IMR-90 (cell line): ENCODE results near the gene CCSER1. TPM values are rescaled to one million over a fixed set of nuclear protein-coding genes. Genes with fewer than 3 reads are reported as not detected.

ENCODE experiments used
- ATAC-seq: fragments of 200-7000 bp; cut with Tn5 transposase; 2 replicates; pipeline ENCODE4 v1.9.1; 2020; ENCODE audit warnings: low read depth, mild to moderate bottlenecking, moderate library complexity
- BruUV-seq: library from RNA; stranded (reverse); fragments of 400-500 nt; replicated peaks from 2 replicates; lab custom pipeline; 2021; lab: Mats Ljungman, UMichigan
- CTCF ChIA-PET: fragments of 300-600 bp; formaldehyde crosslinking; extraction: SDS; loops from one replicate; lab custom pipeline; 2021; ENCODE audit warnings: antibody characterized with exemption; lab: Yijun Ruan, JAX
- POLR2A ChIA-PET: fragments of 300-600 bp; sonication (Branson Sonifier 250); formaldehyde crosslinking; loops from one replicate; lab custom pipeline; 2022; ENCODE audit warnings: antibody characterized with exemption; ENCODE audit not compliant: unreplicated experiment; lab: Charles Lee
- DNase-seq: peaks from one replicate; pipeline ENCODE4 v3.0.0; 2013
- H2AFZ ChIP-seq: replicated peaks from 2 replicates; pipeline ENCODE3; 2013; ENCODE audit warnings: low read length, mild to moderate bottlenecking; ENCODE audit not compliant: poor library complexity
- H2AK5ac ChIP-seq: 2 replicates; pipeline ENCODE4 v1.6.1; 2013; ENCODE audit warnings: low read depth, low read length, inconsistent platforms
- H2AK9ac ChIP-seq: replicated peaks from 2 replicates; pipeline ENCODE3; 2013; ENCODE audit warnings: mild to moderate bottlenecking, low read depth, low read length, moderate library complexity; ENCODE audit not compliant: poor library complexity
- H2BK120ac ChIP-seq: 2 replicates; pipeline ENCODE4 v1.6.1; 2013; ENCODE audit warnings: low read depth, low read length, inconsistent platforms
- H2BK15ac ChIP-seq: 3 replicates; pipeline ENCODE4 v1.6.1; 2013; ENCODE audit warnings: low read depth, low read length, inconsistent platforms
- H2BK20ac ChIP-seq: 2 replicates; pipeline ENCODE4 v1.6.1; 2013; ENCODE audit warnings: low read depth, mild to moderate bottlenecking, inconsistent platforms, low read length, moderate library complexity
- H2BK5ac ChIP-seq: 2 replicates; pipeline ENCODE4 v1.6.1; 2013; ENCODE audit warnings: mild to moderate bottlenecking, low read depth, low read length, inconsistent platforms; ENCODE audit not compliant: poor library complexity, severe bottlenecking
- H3K14ac ChIP-seq: replicated peaks from 2 replicates; pipeline ENCODE4 v1.6.1; 2013; ENCODE audit warnings: low read depth, low read length, inconsistent platforms
- H3K18ac ChIP-seq: 2 replicates; pipeline ENCODE4 v1.6.1; 2013; ENCODE audit warnings: low read depth, low read length, control low read depth
- H3K23ac ChIP-seq: 2 replicates; pipeline ENCODE4 v1.6.1; 2013; ENCODE audit warnings: low read depth, low read length, inconsistent platforms
- H3K27ac ChIP-seq: 2 replicates; pipeline ENCODE4 v1.5.1; 2013; ENCODE audit warnings: mild to moderate bottlenecking, control low read depth, low read length; ENCODE audit not compliant: insufficient read depth
- H3K27me3 ChIP-seq: 2 replicates; pipeline ENCODE4 v1.6.1; 2013; ENCODE audit warnings: low read length; ENCODE audit not compliant: control insufficient read depth, insufficient read depth
- H3K36me3 ChIP-seq: 2 replicates; pipeline ENCODE4 v1.6.1; 2013; ENCODE audit warnings: low read length, mixed read lengths; ENCODE audit not compliant: control insufficient read depth, insufficient read depth
- H3K4ac ChIP-seq: 2 replicates; pipeline ENCODE4 v1.6.1; 2013; ENCODE audit warnings: low read depth, low read length, inconsistent platforms
- H3K4me1 ChIP-seq: 2 replicates; pipeline ENCODE4 v1.6.1; 2013; ENCODE audit warnings: low read length, mixed read lengths; ENCODE audit not compliant: control insufficient read depth, insufficient read depth
- H3K4me2 ChIP-seq: 2 replicates; pipeline ENCODE4 v1.6.1; 2013; ENCODE audit warnings: low read depth, mild to moderate bottlenecking, control low read depth, low read length, moderate library complexity
- H3K4me3 ChIP-seq: 2 replicates; pipeline ENCODE4 v1.5.1; 2013; ENCODE audit warnings: low read depth, mild to moderate bottlenecking, control low read depth, low read length, moderate library complexity; ENCODE audit not compliant: insufficient read depth
- H3K56ac ChIP-seq: 2 replicates; pipeline ENCODE4 v1.6.1; 2013; ENCODE audit warnings: low read length, inconsistent platforms; ENCODE audit not compliant: insufficient read depth; ENCODE audit errors: extremely low read depth
- H3K79me1 ChIP-seq, 2 experiments: 2 replicates each; pipeline ENCODE4 v1.6.1; 2013; ENCODE audit warnings: low read length in 2 of 2, inconsistent platforms in 1 of 2, low read depth in 1 of 2
- H3K9ac ChIP-seq: 2 replicates; pipeline ENCODE4 v1.6.1; 2013; ENCODE audit warnings: low read depth, low read length, control low read depth
- H3K9me1 ChIP-seq: 2 replicates; pipeline ENCODE4 v1.6.1; 2013; ENCODE audit warnings: low read length, inconsistent platforms; ENCODE audit not compliant: insufficient read depth
- H3K9me3 ChIP-seq: 2 replicates; pipeline ENCODE4 v1.6.1; 2013; ENCODE audit warnings: low read length; ENCODE audit not compliant: control insufficient read depth, insufficient read depth
- H4K20me1 ChIP-seq: 2 replicates; pipeline ENCODE4 v1.6.1; 2013; ENCODE audit warnings: low read length, inconsistent platforms; ENCODE audit not compliant: insufficient read depth
- H4K5ac ChIP-seq: 2 replicates; pipeline ENCODE4 v1.6.1; 2013; ENCODE audit warnings: mild to moderate bottlenecking, low read depth, low read length, control low read depth
- H4K8ac ChIP-seq, 2 experiments: 2 replicates each; pipeline ENCODE4 v1.6.1; 2013; ENCODE audit warnings: low read depth in 2 of 2, low read length in 2 of 2, control low read depth in 1 of 2, inconsistent platforms in 1 of 2
- H4K91ac ChIP-seq: 2 replicates; pipeline ENCODE4 v1.6.1; 2013; ENCODE audit warnings: low read depth, low read length, inconsistent platforms; ENCODE audit not compliant: insufficient read depth
- CEBPB ChIP-seq: IDR thresholded peaks from 2 replicates; pipeline ENCODE4 v1.6.1; 2012; ENCODE audit warnings: low read depth, low read length, improper control_type of control experiment
- CHD1 ChIP-seq: IDR thresholded peaks from 2 replicates; pipeline ENCODE4 v1.6.1; 2012; ENCODE audit warnings: low read depth, low read length, improper control_type of control experiment
- MAZ ChIP-seq: IDR thresholded peaks from 2 replicates; pipeline ENCODE4 v1.6.1; 2012; ENCODE audit warnings: low read depth, mild to moderate bottlenecking, low read length, improper control_type of control experiment, moderate library complexity, borderline replicate concordance
- RCOR1 ChIP-seq: IDR thresholded peaks from 2 replicates; pipeline ENCODE4 v1.6.1; 2012; ENCODE audit warnings: mild to moderate bottlenecking, low read length, improper control_type of control experiment; ENCODE audit not compliant: insufficient replicate concordance
- SMC3 ChIP-seq: fragments of 150-350 bp; IDR thresholded peaks from 2 replicates; pipeline ENCODE4 v1.6.1; 2016; ENCODE audit warnings: low read depth, mild to moderate bottlenecking, antibody characterized with exemption, low read length, moderate library complexity
- dilution Hi-C: fragments of 300-500 bp; cut with HindIII; formaldehyde crosslinking; loops from one replicate; pipeline ENCODE4 v1.14.3; 2018; ENCODE audit warnings: low sequenced_read_pairs; ENCODE audit not compliant: unreplicated experiment
- in situ Hi-C: fragments of 300-500 bp; cut with MboI; formaldehyde crosslinking; loops from 3 replicates; pipeline ENCODE4 v1.14.3; 2019; ENCODE audit warnings: low sequenced_read_pairs, inconsistent platforms, mixed read lengths
- intact Hi-C: fragments of 100-400 bp; cut with micrococcal nuclease; formaldehyde crosslinking; loops from 2 replicates; pipeline ENCODE4 v1.10.0; 2022
- polyA plus RNA-seq, 3 experiments: library from polyadenylated mRNA; depleted of rRNA; stranded (reverse); fragments of >200 nt; gene quantifications; 2 replicates each; pipeline ENCODE4 v1.2.3, GENCODE V29; 2012; ENCODE audit warnings: low replicate concordance in 1 of 3
- total RNA-seq: library from RNA; depleted of rRNA; stranded (reverse); fragments of >200 nt; gene quantifications from 2 replicates; pipeline ENCODE4 v1.2.3, GENCODE V29; 2012
- TF ChIP-seq, protein P1 (sequence below): conservative IDR thresholded peaks from 2 replicates; pipeline ENCODE4 v1.5.1; 2012; ENCODE audit warnings: mild to moderate bottlenecking, low read depth, low read length, improper control_type of control experiment
- TF ChIP-seq, protein P2 (sequence below): fragments of 150-350 bp; IDR thresholded peaks from 2 replicates; pipeline ENCODE4 v1.6.1; 2017; ENCODE audit warnings: mild to moderate bottlenecking, antibody characterized with exemption, low read length, low read depth

CCSER1 gene
- total and polyA plus RNA-seq, 2 of the 4 experiments (the other 2 are of a cell fraction): not detected

GRCh38 chr4:90753068-90753467 is 625.9 kb downstream of the CCSER1 start:
- dilution Hi-C loops: no loop called here

More at GRCh38 chr4:90753068-90753467, 625.9 kb downstream of the CCSER1 start:
- Histone ChIP-seq H3K27me3 (no peaks in the 10 kb centered on the region), H2AFZ (no peak overlapping the region), H3K4me2 (no peak overlapping the region), H3K56ac (no peak overlapping the region), H3K9ac (no peak overlapping the region), H3K4me1 (no peaks in the 10 kb centered on the region), H2BK120ac (no peak overlapping the region), H2BK15ac (no peak overlapping the region), H4K5ac (no peak overlapping the region), H3K4ac (no peak overlapping the region), H2AK5ac (no peak overlapping the region), H3K18ac (no peak overlapping the region), H2BK5ac (no peak overlapping the region), H3K79me1 (no peaks in the 10 kb centered on the region), H3K4me3 (no peak overlapping the region), H3K9me1 (no peaks in the 10 kb centered on the region), H3K27ac (no peak overlapping the region), H3K9me3 (peaks cover 2% of the 10 kb centered on the region; the same call in 1 of the 2 replicates), H2BK20ac (no peak overlapping the region), H4K20me1 (no peaks in the 10 kb centered on the region), H4K91ac (no peak overlapping the region), H3K23ac (no peak overlapping the region), H3K36me3 (no peaks in the 10 kb centered on the region), H2AK9ac (no peak overlapping the region), H3K14ac (no peak overlapping the region), H4K8ac (no peak overlapping the region)
- BruUV-seq: no TSS peak
- TF ChIP-seq CEBPB (no peak), RCOR1 (no peak), MAZ (no peak), SMC3 (no peak), CHD1 (no peak)
- TF ChIP-seq, protein P1, sequence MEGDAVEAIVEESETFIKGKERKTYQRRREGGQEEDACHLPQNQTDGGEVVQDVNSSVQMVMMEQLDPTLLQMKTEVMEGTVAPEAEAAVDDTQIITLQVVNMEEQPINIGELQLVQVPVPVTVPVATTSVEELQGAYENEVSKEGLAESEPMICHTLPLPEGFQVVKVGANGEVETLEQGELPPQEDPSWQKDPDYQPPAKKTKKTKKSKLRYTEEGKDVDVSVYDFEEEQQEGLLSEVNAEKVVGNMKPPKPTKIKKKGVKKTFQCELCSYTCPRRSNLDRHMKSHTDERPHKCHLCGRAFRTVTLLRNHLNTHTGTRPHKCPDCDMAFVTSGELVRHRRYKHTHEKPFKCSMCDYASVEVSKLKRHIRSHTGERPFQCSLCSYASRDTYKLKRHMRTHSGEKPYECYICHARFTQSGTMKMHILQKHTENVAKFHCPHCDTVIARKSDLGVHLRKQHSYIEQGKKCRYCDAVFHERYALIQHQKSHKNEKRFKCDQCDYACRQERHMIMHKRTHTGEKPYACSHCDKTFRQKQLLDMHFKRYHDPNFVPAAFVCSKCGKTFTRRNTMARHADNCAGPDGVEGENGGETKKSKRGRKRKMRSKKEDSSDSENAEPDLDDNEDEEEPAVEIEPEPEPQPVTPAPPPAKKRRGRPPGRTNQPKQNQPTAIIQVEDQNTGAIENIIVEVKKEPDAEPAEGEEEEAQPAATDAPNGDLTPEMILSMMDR: no peak
- TF ChIP-seq, protein P2, sequence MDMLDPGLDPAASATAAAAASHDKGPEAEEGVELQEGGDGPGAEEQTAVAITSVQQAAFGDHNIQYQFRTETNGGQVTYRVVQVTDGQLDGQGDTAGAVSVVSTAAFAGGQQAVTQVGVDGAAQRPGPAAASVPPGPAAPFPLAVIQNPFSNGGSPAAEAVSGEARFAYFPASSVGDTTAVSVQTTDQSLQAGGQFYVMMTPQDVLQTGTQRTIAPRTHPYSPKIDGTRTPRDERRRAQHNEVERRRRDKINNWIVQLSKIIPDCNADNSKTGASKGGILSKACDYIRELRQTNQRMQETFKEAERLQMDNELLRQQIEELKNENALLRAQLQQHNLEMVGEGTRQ: no peak
- in situ Hi-C loops (no loop called here), intact Hi-C loops (no loop called here)
- DNase-seq (no peak), ATAC-seq (no peak)
- POLR2A ChIA-PET: no interaction called here
- CTCF ChIA-PET: interaction anchor here (0.7 kb wide), 1 partner anchor 611 kb away, joined by 3 read pairs; no protein-coding TSS in a partner anchor
